IMR-90 (cell line): ENCODE data around the gene PCYOX1L. TPM values are rescaled to one million over a fixed set of nuclear protein-coding genes. Genes with fewer than 3 reads are reported as not detected.

Experiments
- ATAC-seq: fragments of 200-7000 bp; cut with Tn5 transposase; 2 replicates; pipeline ENCODE4 v1.9.1; 2020; ENCODE audit warnings: low read depth, mild to moderate bottlenecking, moderate library complexity
- BruUV-seq: library from RNA; stranded (reverse); fragments of 400-500 nt; replicated peaks from 2 replicates; lab custom pipeline; 2021; lab: Mats Ljungman, UMichigan
- CTCF ChIA-PET: fragments of 300-600 bp; formaldehyde crosslinking; extraction: SDS; loops from one replicate; lab custom pipeline; 2021; ENCODE audit warnings: antibody characterized with exemption; lab: Yijun Ruan, JAX
- POLR2A ChIA-PET: fragments of 300-600 bp; sonication (Branson Sonifier 250); formaldehyde crosslinking; loops from one replicate; lab custom pipeline; 2022; ENCODE audit warnings: antibody characterized with exemption; ENCODE audit not compliant: unreplicated experiment; lab: Charles Lee
- DNase-seq: peaks from one replicate; pipeline ENCODE4 v3.0.0; 2013
- H2AFZ ChIP-seq: replicated peaks from 2 replicates; pipeline ENCODE3; 2013; ENCODE audit warnings: low read length, mild to moderate bottlenecking; ENCODE audit not compliant: poor library complexity
- H2AK5ac ChIP-seq: 2 replicates; pipeline ENCODE4 v1.6.1; 2013; ENCODE audit warnings: low read depth, low read length, inconsistent platforms
- H2AK9ac ChIP-seq: replicated peaks from 2 replicates; pipeline ENCODE3; 2013; ENCODE audit warnings: mild to moderate bottlenecking, low read depth, low read length, moderate library complexity; ENCODE audit not compliant: poor library complexity
- H2BK120ac ChIP-seq: 2 replicates; pipeline ENCODE4 v1.6.1; 2013; ENCODE audit warnings: low read depth, low read length, inconsistent platforms
- H2BK15ac ChIP-seq: 3 replicates; pipeline ENCODE4 v1.6.1; 2013; ENCODE audit warnings: low read depth, low read length, inconsistent platforms
- H2BK20ac ChIP-seq: 2 replicates; pipeline ENCODE4 v1.6.1; 2013; ENCODE audit warnings: low read depth, mild to moderate bottlenecking, inconsistent platforms, low read length, moderate library complexity
- H2BK5ac ChIP-seq: 2 replicates; pipeline ENCODE4 v1.6.1; 2013; ENCODE audit warnings: mild to moderate bottlenecking, low read depth, low read length, inconsistent platforms; ENCODE audit not compliant: poor library complexity, severe bottlenecking
- H3K14ac ChIP-seq: replicated peaks from 2 replicates; pipeline ENCODE4 v1.6.1; 2013; ENCODE audit warnings: low read depth, low read length, inconsistent platforms
- H3K18ac ChIP-seq: 2 replicates; pipeline ENCODE4 v1.6.1; 2013; ENCODE audit warnings: low read depth, low read length, control low read depth
- H3K23ac ChIP-seq: 2 replicates; pipeline ENCODE4 v1.6.1; 2013; ENCODE audit warnings: low read depth, low read length, inconsistent platforms
- H3K27ac ChIP-seq: 2 replicates; pipeline ENCODE4 v1.5.1; 2013; ENCODE audit warnings: mild to moderate bottlenecking, control low read depth, low read length; ENCODE audit not compliant: insufficient read depth
- H3K27me3 ChIP-seq: 2 replicates; pipeline ENCODE4 v1.6.1; 2013; ENCODE audit warnings: low read length; ENCODE audit not compliant: control insufficient read depth, insufficient read depth
- H3K36me3 ChIP-seq: 2 replicates; pipeline ENCODE4 v1.6.1; 2013; ENCODE audit warnings: low read length, mixed read lengths; ENCODE audit not compliant: control insufficient read depth, insufficient read depth
- H3K4ac ChIP-seq: 2 replicates; pipeline ENCODE4 v1.6.1; 2013; ENCODE audit warnings: low read depth, low read length, inconsistent platforms
- H3K4me1 ChIP-seq: 2 replicates; pipeline ENCODE4 v1.6.1; 2013; ENCODE audit warnings: low read length, mixed read lengths; ENCODE audit not compliant: control insufficient read depth, insufficient read depth
- H3K4me2 ChIP-seq: 2 replicates; pipeline ENCODE4 v1.6.1; 2013; ENCODE audit warnings: low read depth, mild to moderate bottlenecking, control low read depth, low read length, moderate library complexity
- H3K4me3 ChIP-seq: 2 replicates; pipeline ENCODE4 v1.5.1; 2013; ENCODE audit warnings: low read depth, mild to moderate bottlenecking, control low read depth, low read length, moderate library complexity; ENCODE audit not compliant: insufficient read depth
- H3K56ac ChIP-seq: 2 replicates; pipeline ENCODE4 v1.6.1; 2013; ENCODE audit warnings: low read length, inconsistent platforms; ENCODE audit not compliant: insufficient read depth; ENCODE audit errors: extremely low read depth
- H3K79me1 ChIP-seq, 2 experiments: 2 replicates each; pipeline ENCODE4 v1.6.1; 2013; ENCODE audit warnings: low read length in 2 of 2, inconsistent platforms in 1 of 2, low read depth in 1 of 2
- H3K9ac ChIP-seq: 2 replicates; pipeline ENCODE4 v1.6.1; 2013; ENCODE audit warnings: low read depth, low read length, control low read depth
- H3K9me1 ChIP-seq: 2 replicates; pipeline ENCODE4 v1.6.1; 2013; ENCODE audit warnings: low read length, inconsistent platforms; ENCODE audit not compliant: insufficient read depth
- H3K9me3 ChIP-seq: 2 replicates; pipeline ENCODE4 v1.6.1; 2013; ENCODE audit warnings: low read length; ENCODE audit not compliant: control insufficient read depth, insufficient read depth
- H4K20me1 ChIP-seq: 2 replicates; pipeline ENCODE4 v1.6.1; 2013; ENCODE audit warnings: low read length, inconsistent platforms; ENCODE audit not compliant: insufficient read depth
- H4K5ac ChIP-seq: 2 replicates; pipeline ENCODE4 v1.6.1; 2013; ENCODE audit warnings: mild to moderate bottlenecking, low read depth, low read length, control low read depth
- H4K8ac ChIP-seq, 2 experiments: 2 replicates each; pipeline ENCODE4 v1.6.1; 2013; ENCODE audit warnings: low read depth in 2 of 2, low read length in 2 of 2, control low read depth in 1 of 2, inconsistent platforms in 1 of 2
- H4K91ac ChIP-seq: 2 replicates; pipeline ENCODE4 v1.6.1; 2013; ENCODE audit warnings: low read depth, low read length, inconsistent platforms; ENCODE audit not compliant: insufficient read depth
- BHLHE40 ChIP-seq: fragments of 150-350 bp; IDR thresholded peaks from 2 replicates; pipeline ENCODE4 v1.6.1; 2016; ENCODE audit warnings: mild to moderate bottlenecking, low read depth, low read length
- FOS ChIP-seq: fragments of 150-350 bp; IDR thresholded peaks from 2 replicates; pipeline ENCODE4 v1.6.1; 2016; ENCODE audit warnings: low read depth, low read length
- MAFK ChIP-seq: IDR thresholded peaks from 2 replicates; pipeline ENCODE4 v1.6.1; 2012; ENCODE audit warnings: low read depth, low read length, improper control_type of control experiment
- MXI1 ChIP-seq: IDR thresholded peaks from 2 replicates; pipeline ENCODE4 v1.6.1; 2012; ENCODE audit warnings: low read depth, mild to moderate bottlenecking, low read length, moderate library complexity, borderline replicate concordance
- SMC3 ChIP-seq: fragments of 150-350 bp; IDR thresholded peaks from 2 replicates; pipeline ENCODE4 v1.6.1; 2016; ENCODE audit warnings: low read depth, mild to moderate bottlenecking, antibody characterized with exemption, low read length, moderate library complexity
- WGBS, 2 experiments: methylation state at CpG; one replicate each; pipeline versions ENCODE4 v1.1.5 to v1.1.7; 2013; ENCODE audit warnings: missing lambda C conversion rate in 2 of 2; ENCODE audit not compliant: insufficient read length in 1 of 2; ENCODE audit errors: extremely low coverage in 2 of 2; 5-methylcytosine and 5-hydroxymethylcytosine counted together
- dilution Hi-C: fragments of 300-500 bp; cut with HindIII; formaldehyde crosslinking; loops from one replicate; pipeline ENCODE4 v1.14.3; 2018; ENCODE audit warnings: low sequenced_read_pairs; ENCODE audit not compliant: unreplicated experiment
- in situ Hi-C: fragments of 300-500 bp; cut with MboI; formaldehyde crosslinking; loops from 3 replicates; pipeline ENCODE4 v1.14.3; 2019; ENCODE audit warnings: low sequenced_read_pairs, inconsistent platforms, mixed read lengths
- intact Hi-C: fragments of 100-400 bp; cut with micrococcal nuclease; formaldehyde crosslinking; loops from 2 replicates; pipeline ENCODE4 v1.10.0; 2022
- polyA plus RNA-seq, 3 experiments: library from polyadenylated mRNA; depleted of rRNA; stranded (reverse); fragments of >200 nt; gene quantifications; 2 replicates each; pipeline ENCODE4 v1.2.3, GENCODE V29; 2012; ENCODE audit warnings: low replicate concordance in 1 of 3
- total RNA-seq: library from RNA; depleted of rRNA; stranded (reverse); fragments of >200 nt; gene quantifications from 2 replicates; pipeline ENCODE4 v1.2.3, GENCODE V29; 2012

Gene PCYOX1L
- total and polyA plus RNA-seq, 2 of the 4 experiments (the other 2 are of a cell fraction) = 7.0 to 14.3 TPM

GRCh38 chr5:149381261-149381985 lies 23.6 kb downstream of the PCYOX1L start:
- Histone ChIP-seq H3K56ac (no peak overlapping the region), H3K9ac (peak overlapping the region; percentile 43), H3K4me2 (no peak overlapping the region), H3K27me3 (no peaks in the 10 kb centered on the region), H2BK5ac (no peak overlapping the region), H3K79me1 (peaks cover 0 to 5% of the 10 kb centered on the region in 2 experiments; a peak in 1 of 4 replicates), H3K36me3 (no peaks in the 10 kb centered on the region), H4K20me1 (no peaks in the 10 kb centered on the region), H3K9me3 (no peaks in the 10 kb centered on the region), H4K91ac (peak overlapping the region; percentile 87), H2AK9ac (peak overlapping the region; percentile 21), H3K4me3 (no peak overlapping the region), H3K4me1 (peaks cover 20% of the 10 kb centered on the region), H3K27ac (peak overlapping the region; percentile 50; the same call in 1 of the 2 replicates), H3K23ac (no peak overlapping the region), H4K8ac (peak overlapping the region; percentile 66 to 86; a peak in 2 of 4 replicates), H3K14ac (peak overlapping the region; percentile 30; the same call in 1 of the 2 replicates), H3K9me1 (no peaks in the 10 kb centered on the region), H2BK120ac (peak overlapping the region; percentile 74), H2BK15ac (peak overlapping the region; percentile 48; the same call in 2 of the 3 replicates), H4K5ac (peak overlapping the region; percentile 86; the same call in 1 of the 2 replicates), H2AK5ac (peak overlapping the region; percentile 71; the same call in 1 of the 2 replicates), H2BK20ac (peak overlapping the region; percentile 62), H2AFZ (peak overlapping the region; percentile 67), H3K18ac (no peak overlapping the region; the same call in 1 of the 2 replicates), H3K4ac (peak overlapping the region; percentile 85)
- WGBS, 2 experiments = 0% methylated on average over 2 of the region's 8 CpGs; no CpG with 5 or more reads in 1 of the 2 experiments
- TF ChIP-seq MAFK (no peak), BHLHE40 (no peak), FOS (no peak), SMC3 (no peak), MXI1 (no peak)
- no peak for DNase-seq
- intact Hi-C loops = no loop called here
- ChIA-PET CTCF (interaction anchor here (0.6 to 3.2 kb wide), 9 partner anchors 14 to 184 kb away, joined by 3 to 19 read pairs (median 4); no protein-coding TSS in a partner anchor), POLR2A (no interaction called here)
- in situ Hi-C loops = no loop called here
- ATAC-seq = peak; percentile 6; the same call in 1 of the 2 replicates
- no TSS peak for BruUV-seq
- dilution Hi-C loops = no loop called here
